ENCODE measurements around the gene PIEZO1. TPM values are rescaled to one million over a fixed set of nuclear protein-coding genes. Genes with fewer than 3 reads are reported as not detected.
A peak's percentile ranks its signal among the peaks of the same experiment; 100 is the strongest.

PIEZO1 gene
- polyA plus RNA-seq, 1 experiment, result 139 TPM

- ChIA-PET CTCF (interaction anchor here (0.7 to 3.5 kb wide), 7 partner anchors 10 to 54 kb away, joined by 3 to 25 read pairs (median 7); partner anchors contain the start of gene PIEZO1), POLR2A (no interaction called here)
- DNase-seq (ENCODE audit: low read depth), result no peak
- no peak overlapping the region for H3K4me3 ChIP-seq (ENCODE audit: low read depth, low read length)
- H3K36me3 ChIP-seq (ENCODE audit: control insufficient read depth, insufficient read depth, low read length), result peaks cover 16% of the 10 kb centered on the region
- H3K27me3 ChIP-seq (ENCODE audit: control insufficient read depth, insufficient read depth, low read length), result no peaks in the 10 kb centered on the region
- TF ChIP-seq, protein P1, sequence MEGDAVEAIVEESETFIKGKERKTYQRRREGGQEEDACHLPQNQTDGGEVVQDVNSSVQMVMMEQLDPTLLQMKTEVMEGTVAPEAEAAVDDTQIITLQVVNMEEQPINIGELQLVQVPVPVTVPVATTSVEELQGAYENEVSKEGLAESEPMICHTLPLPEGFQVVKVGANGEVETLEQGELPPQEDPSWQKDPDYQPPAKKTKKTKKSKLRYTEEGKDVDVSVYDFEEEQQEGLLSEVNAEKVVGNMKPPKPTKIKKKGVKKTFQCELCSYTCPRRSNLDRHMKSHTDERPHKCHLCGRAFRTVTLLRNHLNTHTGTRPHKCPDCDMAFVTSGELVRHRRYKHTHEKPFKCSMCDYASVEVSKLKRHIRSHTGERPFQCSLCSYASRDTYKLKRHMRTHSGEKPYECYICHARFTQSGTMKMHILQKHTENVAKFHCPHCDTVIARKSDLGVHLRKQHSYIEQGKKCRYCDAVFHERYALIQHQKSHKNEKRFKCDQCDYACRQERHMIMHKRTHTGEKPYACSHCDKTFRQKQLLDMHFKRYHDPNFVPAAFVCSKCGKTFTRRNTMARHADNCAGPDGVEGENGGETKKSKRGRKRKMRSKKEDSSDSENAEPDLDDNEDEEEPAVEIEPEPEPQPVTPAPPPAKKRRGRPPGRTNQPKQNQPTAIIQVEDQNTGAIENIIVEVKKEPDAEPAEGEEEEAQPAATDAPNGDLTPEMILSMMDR (IDR thresholded peaks at IDR 0.05; ENCODE audit: insufficient read depth, low read depth, low read length), result no peak
Observed at GRCh38 chr16:88746506-88746905, 38.5 kb downstream of the PIEZO1 start.

- Histone ChIP-seq H3K36me3 (ENCODE audit: control insufficient read depth, insufficient read depth, low read length) (peaks cover 23% of the 10 kb centered on the region), H3K4me3 (ENCODE audit: low read depth, low read length) (no peak overlapping the region), H3K27me3 (ENCODE audit: control insufficient read depth, insufficient read depth, low read length) (no peaks in the 10 kb centered on the region)
- ChIA-PET CTCF (interaction anchor here (0.7 to 10.9 kb wide), 9 partner anchors 9 to 496 kb away, joined by 3 to 111 read pairs (median 5); partner anchors contain the start of gene PIEZO1), POLR2A (no interaction called here)
- TF ChIP-seq, protein P1 (IDR thresholded peaks at IDR 0.05; ENCODE audit: insufficient read depth, low read depth, low read length), result no peak
- no peak for DNase-seq (ENCODE audit: low read depth)
Observed at GRCh38 chr16:88744577-88745521, 40.2 kb downstream of the PIEZO1 start.

DNA sequence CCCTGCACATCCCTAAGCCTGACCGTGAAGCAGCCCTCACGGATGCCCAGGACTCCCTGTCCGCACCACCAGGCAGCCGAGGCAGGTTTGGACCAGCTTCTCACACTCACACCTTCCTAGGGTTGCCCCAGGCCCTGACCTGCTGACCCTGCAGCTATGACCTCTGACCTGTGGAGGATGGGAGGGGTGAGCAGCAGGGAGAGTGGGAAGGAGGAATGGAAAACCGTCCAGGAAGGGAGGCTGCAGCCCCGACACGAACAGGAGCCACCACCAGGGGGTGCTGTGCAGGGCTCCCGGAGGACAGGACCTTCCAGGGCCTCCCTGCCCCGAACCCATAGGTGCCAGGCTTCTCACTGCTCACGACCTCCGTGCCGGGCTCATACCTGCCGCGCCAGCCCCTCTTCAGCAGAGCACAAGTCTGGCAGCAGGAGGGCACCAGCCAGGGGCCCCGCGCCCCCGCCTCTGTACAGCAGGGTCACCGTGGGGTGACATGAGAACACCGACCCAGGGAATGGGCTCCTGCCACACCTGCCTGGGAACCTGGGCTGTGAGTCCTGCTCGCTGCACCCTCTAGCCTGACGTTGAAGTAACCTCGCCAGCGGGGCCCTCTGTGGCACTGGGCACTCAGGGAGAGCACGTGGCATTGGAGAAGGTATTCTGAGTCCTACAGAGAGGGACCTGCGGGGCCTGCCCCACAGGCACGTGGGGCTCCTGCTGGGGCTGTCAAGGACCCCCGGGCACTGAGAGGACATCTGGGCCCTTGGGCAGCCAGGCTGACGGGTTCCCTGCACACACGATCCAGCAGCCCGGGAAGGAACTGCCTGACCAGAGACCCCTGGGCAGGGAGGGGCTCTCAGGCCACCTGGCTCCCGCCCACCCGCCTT lies 41.1 kb downstream of the PIEZO1 start:
- Histone ChIP-seq H3K27me3 (ENCODE audit: control insufficient read depth, insufficient read depth, low read length) (no peaks in the 10 kb centered on the region), H3K4me3 (ENCODE audit: low read depth, low read length) (no peak overlapping the region), H3K36me3 (ENCODE audit: control insufficient read depth, insufficient read depth, low read length) (peaks cover 23% of the 10 kb centered on the region)
- TF ChIP-seq, protein P1 (IDR thresholded peaks at IDR 0.05; ENCODE audit: insufficient read depth, low read depth, low read length), result peak; percentile 91
- ChIA-PET CTCF (interaction anchor here (0.6 to 10.9 kb wide), 18 partner anchors 9 to 424 kb away, joined by 3 to 111 read pairs (median 4); partner anchors contain the start of genes APRT and PIEZO1), POLR2A (no interaction called here)
- DNase-seq (ENCODE audit: low read depth), result no peak

DNA sequence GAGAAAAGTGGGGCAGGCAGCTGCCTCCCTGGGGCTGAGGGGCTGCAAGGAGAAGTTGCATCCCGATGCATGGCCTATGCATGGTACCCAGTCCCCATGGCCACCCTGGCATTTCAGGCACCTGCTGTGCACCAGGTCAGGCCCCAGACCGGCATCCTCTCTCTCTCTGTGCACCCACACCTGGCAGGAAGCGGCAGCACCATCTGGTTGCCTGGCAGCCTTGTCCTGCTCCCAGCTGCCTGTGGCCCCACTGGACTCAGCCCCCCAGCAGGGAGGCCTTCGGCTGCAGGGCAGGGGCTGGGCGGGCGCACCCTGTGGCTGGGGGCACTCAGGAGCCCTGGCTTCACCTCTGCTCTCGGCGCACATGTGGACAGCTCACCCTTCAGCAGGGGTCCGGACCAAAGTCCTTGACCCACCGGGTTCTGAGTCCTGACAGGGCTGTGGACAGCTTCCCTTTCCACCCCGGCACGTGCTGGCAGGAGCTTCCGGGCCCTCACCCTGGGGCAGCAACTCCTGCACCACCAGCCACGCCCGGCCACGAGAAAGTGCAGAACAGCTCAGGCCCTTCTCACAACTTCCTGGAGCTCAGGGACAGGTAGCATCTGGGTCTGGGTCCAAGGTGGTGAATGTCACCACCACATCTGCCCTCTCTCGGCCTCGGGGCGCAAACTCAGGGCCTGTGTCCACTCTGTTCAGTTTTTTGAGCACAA lies 42.0 kb downstream of the PIEZO1 start:
- peaks cover 23% of the 10 kb centered on the region for H3K36me3 ChIP-seq (ENCODE audit: control insufficient read depth, insufficient read depth, low read length)
- ChIA-PET POLR2A (no interaction called here), CTCF (interaction anchor here (0.6 to 10.9 kb wide), 18 partner anchors 9 to 425 kb away, joined by 3 to 111 read pairs (median 4); partner anchors contain the start of genes APRT and PIEZO1)
- no peaks in the 10 kb centered on the region for H3K27me3 ChIP-seq (ENCODE audit: control insufficient read depth, insufficient read depth, low read length)
- TF ChIP-seq, protein P1 (IDR thresholded peaks at IDR 0.05; ENCODE audit: insufficient read depth, low read depth, low read length), result no peak
- H3K4me3 ChIP-seq (ENCODE audit: low read depth, low read length), result no peak overlapping the region
- no peak for DNase-seq (ENCODE audit: low read depth)

Measured in BJ (cell line).